Neural cell (in vitro differentiated cells): ENCODE results near the gene SEMA4F. TPM values are rescaled to one million over a fixed set of nuclear protein-coding genes. Genes with fewer than 3 reads are reported as not detected.
"Not testable (repeated sequence)": the region's sequence is repeated elsewhere in the genome, so short reads cannot be mapped to it uniquely, and the experiment has no call there.

Experiments used
- H2AFZ ChIP-seq: fragments of 200-600, 300-800 bp; sonication (generic), shearing (Covaris generic); 2 replicates; pipeline ENCODE4 v1.6.0; 2014; ENCODE audit warnings: low read depth, mild to moderate bottlenecking, antibody characterized with exemption, low read length, moderate library complexity
- H3F3A ChIP-seq: fragments of 200-600 bp; shearing (Covaris generic); 2 replicates; pipeline ENCODE4 v1.6.1; 2016; ENCODE audit warnings: mild to moderate bottlenecking, moderate library complexity, mixed read lengths, antibody characterized with exemption, low read length; ENCODE audit not compliant: insufficient read depth, poor library complexity, severe bottlenecking
- H3K27ac ChIP-seq: fragments of 200-600, 300-800 bp; sonication (generic), shearing (Covaris generic); 2 replicates; pipeline ENCODE4 v1.5.1; 2014; ENCODE audit warnings: mild to moderate bottlenecking, low read length, moderate library complexity
- H3K27me3 ChIP-seq: fragments of 300-800, 200-600 bp; sonication (generic), shearing (Covaris generic); 2 replicates; pipeline ENCODE4 v1.6.0; 2014; ENCODE audit warnings: mild to moderate bottlenecking, low read depth, low read length, moderate library complexity; ENCODE audit not compliant: insufficient read depth
- H3K36me3 ChIP-seq: fragments of 300-800, 200-600 bp; sonication (generic), shearing (Covaris generic); 2 replicates; pipeline ENCODE4 v1.5.1; 2014; ENCODE audit warnings: mild to moderate bottlenecking, antibody characterized with exemption, low read length, moderate library complexity; ENCODE audit not compliant: insufficient read depth
- H3K4me2 ChIP-seq: fragments of 300-800, 200-600 bp; sonication (generic), shearing (Covaris generic); 2 replicates; pipeline ENCODE4 v1.6.0; 2014; ENCODE audit warnings: mild to moderate bottlenecking, low read length
- H3K4me3 ChIP-seq: fragments of 300-800, 200-600 bp; sonication (generic), shearing (Covaris generic); 2 replicates; pipeline ENCODE4 v1.5.1; 2014; ENCODE audit warnings: mild to moderate bottlenecking, low read length, moderate library complexity
- H3K79me2 ChIP-seq: fragments of 200-600 bp; shearing (Covaris generic); replicated peaks from 2 replicates; pipeline ENCODE4 v1.6.0; 2014; ENCODE audit warnings: mild to moderate bottlenecking, low read length, moderate library complexity; ENCODE audit not compliant: insufficient read depth
- H3K9ac ChIP-seq: fragments of 300-800, 200-600 bp; sonication (generic), shearing (Covaris generic); 2 replicates; pipeline ENCODE4 v1.6.1; 2016; ENCODE audit warnings: mild to moderate bottlenecking, low read length, mixed read lengths
- H3K9me2 ChIP-seq: fragments of 200-600 bp; shearing (Covaris generic); 2 replicates; pipeline ENCODE4 v1.6.1; 2016; ENCODE audit warnings: mild to moderate bottlenecking, low read length, mixed read lengths; ENCODE audit not compliant: insufficient read depth
- H3K9me3 ChIP-seq: fragments of 200-600, 300-800 bp; sonication (generic), shearing (Covaris generic); 2 replicates; pipeline ENCODE4 v1.6.1; 2016; ENCODE audit warnings: mild to moderate bottlenecking, mixed run types, low read length, moderate library complexity, mixed read lengths
- H4K20me1 ChIP-seq: fragments of 200-600 bp; shearing (Covaris generic); 2 replicates; pipeline ENCODE4 v1.6.1; 2016; ENCODE audit warnings: mild to moderate bottlenecking, mixed run types; ENCODE audit not compliant: insufficient read depth
- CTCF ChIP-seq: fragments of 450-650 bp; IDR thresholded peaks from 2 replicates; pipeline ENCODE4 v1.5.1; 2014; ENCODE audit warnings: antibody characterized with exemption, mild to moderate bottlenecking, moderate library complexity; ENCODE audit not compliant: poor library complexity, severe bottlenecking
- EP300 ChIP-seq: fragments of 450-650 bp; conservative IDR thresholded peaks from 2 replicates; pipeline ENCODE4 v1.6.1; 2014; ENCODE audit warnings: antibody characterized with exemption, mild to moderate bottlenecking, moderate library complexity; ENCODE audit not compliant: poor library complexity, severe bottlenecking
- EZH2 ChIP-seq: fragments of 200-600, 300-800 bp; shearing (Covaris generic), sonication (generic); IDR thresholded peaks from 2 replicates; pipeline ENCODE4 v1.6.1; 2014; ENCODE audit warnings: antibody characterized with exemption, low read length, borderline replicate concordance, mild to moderate bottlenecking; ENCODE audit not compliant: insufficient read depth, poor library complexity, severe bottlenecking
- MXI1 ChIP-seq: fragments of 450-650 bp; conservative IDR thresholded peaks from 2 replicates; pipeline ENCODE4 v1.6.1; 2014; ENCODE audit warnings: antibody characterized with exemption, mild to moderate bottlenecking; ENCODE audit not compliant: poor library complexity, severe bottlenecking
- POLR2AphosphoS5 ChIP-seq: IDR thresholded peaks from 2 replicates; pipeline ENCODE4 v1.6.1; 2012
- RAD21 ChIP-seq: fragments of 450-650 bp; conservative IDR thresholded peaks from 2 replicates; pipeline ENCODE4 v1.6.1; 2014; ENCODE audit warnings: antibody characterized with exemption, mild to moderate bottlenecking, moderate library complexity
- SMC3 ChIP-seq: fragments of 450-650 bp; conservative IDR thresholded peaks from 2 replicates; pipeline ENCODE4 v1.6.1; 2014; ENCODE audit warnings: antibody characterized with exemption, mild to moderate bottlenecking, moderate library complexity; ENCODE audit not compliant: poor library complexity
- TAF1 ChIP-seq: IDR thresholded peaks from 2 replicates; pipeline ENCODE4 v1.6.1; 2012; ENCODE audit warnings: low read depth
- polyA plus RNA-seq: library from polyadenylated mRNA; depleted of rRNA; stranded (reverse); fragments of >200 nt; gene quantifications from 2 replicates; pipeline ENCODE4 v1.2.3, GENCODE V29; 2014
- TF ChIP-seq, protein P1 (sequence below): IDR thresholded peaks from 2 replicates; pipeline ENCODE4 v1.6.1; 2012; ENCODE audit warnings: borderline replicate concordance

Gene SEMA4F
- polyA plus RNA-seq, 1 donor from 2014 or later: 18.2 TPM

DNA sequence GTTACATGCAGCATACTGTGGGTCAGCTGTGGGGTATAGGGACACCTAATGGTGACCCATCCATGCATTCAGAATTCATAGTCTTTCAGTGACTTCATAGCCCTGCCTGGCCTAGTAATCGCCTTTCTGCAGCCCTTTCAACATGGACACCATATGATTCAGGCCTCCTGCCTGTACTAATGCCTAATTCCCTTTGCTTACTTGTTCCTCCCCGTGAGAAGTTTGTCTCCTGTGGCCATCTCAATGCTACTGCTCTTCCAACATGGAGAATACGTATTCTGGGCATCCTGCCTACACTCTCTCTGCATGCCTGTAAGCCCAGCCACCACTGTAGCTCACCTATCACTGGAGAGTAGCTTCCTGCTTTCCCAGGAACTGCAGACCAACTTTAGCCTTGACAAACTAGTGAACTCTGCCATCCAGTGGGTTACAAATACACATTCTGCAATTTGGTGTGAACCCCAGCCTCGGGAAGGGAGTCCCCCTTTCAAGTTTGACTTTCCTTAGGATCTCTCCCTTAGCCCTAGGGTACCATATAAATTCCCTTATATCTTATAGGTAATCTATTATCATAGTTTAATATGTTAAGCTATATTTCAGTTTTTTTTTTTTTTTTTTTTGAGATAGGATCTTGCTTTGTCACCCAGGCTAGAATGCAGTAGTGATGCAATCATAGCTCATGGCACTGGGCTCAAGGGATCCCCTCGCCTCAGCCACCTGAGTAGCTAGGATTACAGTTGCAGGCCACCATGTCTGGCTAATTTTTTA is 28.2 kb upstream of the SEMA4F start:
- Histone ChIP-seq H3K27me3 (no peaks in the 10 kb centered on the region), H3K4me3 (no peak overlapping the region), H2AFZ (no peak overlapping the region), H3K4me2 (no peak overlapping the region), H3K36me3 (no peaks in the 10 kb centered on the region), H3F3A (no peaks in the 10 kb centered on the region), H3K9ac (no peak overlapping the region), H3K79me2 (no peaks in the 10 kb centered on the region), H3K9me2 (no peaks in the 10 kb centered on the region), H3K27ac (no peak overlapping the region), H4K20me1 (no peaks in the 10 kb centered on the region), H3K9me3 (no peaks in the 10 kb centered on the region)
- no peak for TF ChIP-seq SMC3
- TF ChIP-seq EZH2: no peak
- no peak for TF ChIP-seq EP300
- no peak for TF ChIP-seq RAD21
- no peak for TF ChIP-seq TAF1
- TF ChIP-seq MXI1: no peak
- no peak for TF ChIP-seq CTCF
- TF ChIP-seq POLR2AphosphoS5: no peak
- TF ChIP-seq, protein P1, sequence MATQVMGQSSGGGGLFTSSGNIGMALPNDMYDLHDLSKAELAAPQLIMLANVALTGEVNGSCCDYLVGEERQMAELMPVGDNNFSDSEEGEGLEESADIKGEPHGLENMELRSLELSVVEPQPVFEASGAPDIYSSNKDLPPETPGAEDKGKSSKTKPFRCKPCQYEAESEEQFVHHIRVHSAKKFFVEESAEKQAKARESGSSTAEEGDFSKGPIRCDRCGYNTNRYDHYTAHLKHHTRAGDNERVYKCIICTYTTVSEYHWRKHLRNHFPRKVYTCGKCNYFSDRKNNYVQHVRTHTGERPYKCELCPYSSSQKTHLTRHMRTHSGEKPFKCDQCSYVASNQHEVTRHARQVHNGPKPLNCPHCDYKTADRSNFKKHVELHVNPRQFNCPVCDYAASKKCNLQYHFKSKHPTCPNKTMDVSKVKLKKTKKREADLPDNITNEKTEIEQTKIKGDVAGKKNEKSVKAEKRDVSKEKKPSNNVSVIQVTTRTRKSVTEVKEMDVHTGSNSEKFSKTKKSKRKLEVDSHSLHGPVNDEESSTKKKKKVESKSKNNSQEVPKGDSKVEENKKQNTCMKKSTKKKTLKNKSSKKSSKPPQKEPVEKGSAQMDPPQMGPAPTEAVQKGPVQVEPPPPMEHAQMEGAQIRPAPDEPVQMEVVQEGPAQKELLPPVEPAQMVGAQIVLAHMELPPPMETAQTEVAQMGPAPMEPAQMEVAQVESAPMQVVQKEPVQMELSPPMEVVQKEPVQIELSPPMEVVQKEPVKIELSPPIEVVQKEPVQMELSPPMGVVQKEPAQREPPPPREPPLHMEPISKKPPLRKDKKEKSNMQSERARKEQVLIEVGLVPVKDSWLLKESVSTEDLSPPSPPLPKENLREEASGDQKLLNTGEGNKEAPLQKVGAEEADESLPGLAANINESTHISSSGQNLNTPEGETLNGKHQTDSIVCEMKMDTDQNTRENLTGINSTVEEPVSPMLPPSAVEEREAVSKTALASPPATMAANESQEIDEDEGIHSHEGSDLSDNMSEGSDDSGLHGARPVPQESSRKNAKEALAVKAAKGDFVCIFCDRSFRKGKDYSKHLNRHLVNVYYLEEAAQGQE: no peak

DNA sequence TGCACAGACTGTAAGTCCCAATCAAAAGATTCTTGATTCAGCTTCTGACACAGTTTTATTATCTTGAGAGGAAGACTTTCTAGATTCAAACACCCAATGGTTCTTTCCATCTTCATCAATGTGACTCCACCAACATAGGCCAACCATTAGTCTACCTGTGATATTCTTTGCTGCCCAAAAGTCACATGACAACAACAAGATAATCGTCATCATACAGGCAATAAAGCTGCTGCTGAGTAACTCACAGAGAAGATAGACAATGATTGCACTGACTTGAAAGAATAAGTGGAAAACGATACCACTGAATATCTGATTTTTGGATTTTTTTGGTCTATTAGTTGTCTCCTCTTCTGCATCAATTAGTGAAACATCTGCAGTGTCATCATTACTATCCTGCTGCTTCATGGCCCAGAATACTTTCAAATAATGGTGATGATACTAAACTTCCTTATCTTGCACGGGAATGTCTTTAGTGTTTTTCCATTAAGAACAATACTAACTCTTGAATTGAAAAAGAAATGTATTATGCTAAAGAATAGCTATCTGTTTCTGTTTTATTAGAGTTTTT is 25.4 kb upstream of the SEMA4F start:
- no peak for TF ChIP-seq EP300
- Histone ChIP-seq H3K9me2 (no peaks in the 10 kb centered on the region), H3K27me3 (no peaks in the 10 kb centered on the region), H3K4me3 (no peak overlapping the region), H3F3A (no peaks in the 10 kb centered on the region), H3K9ac (no peak overlapping the region), H3K36me3 (no peaks in the 10 kb centered on the region), H3K9me3 (no peaks in the 10 kb centered on the region), H3K27ac (no peak overlapping the region), H3K79me2 (no peaks in the 10 kb centered on the region), H4K20me1 (no peaks in the 10 kb centered on the region), H2AFZ (no peak overlapping the region), H3K4me2 (no peak overlapping the region)

DNA sequence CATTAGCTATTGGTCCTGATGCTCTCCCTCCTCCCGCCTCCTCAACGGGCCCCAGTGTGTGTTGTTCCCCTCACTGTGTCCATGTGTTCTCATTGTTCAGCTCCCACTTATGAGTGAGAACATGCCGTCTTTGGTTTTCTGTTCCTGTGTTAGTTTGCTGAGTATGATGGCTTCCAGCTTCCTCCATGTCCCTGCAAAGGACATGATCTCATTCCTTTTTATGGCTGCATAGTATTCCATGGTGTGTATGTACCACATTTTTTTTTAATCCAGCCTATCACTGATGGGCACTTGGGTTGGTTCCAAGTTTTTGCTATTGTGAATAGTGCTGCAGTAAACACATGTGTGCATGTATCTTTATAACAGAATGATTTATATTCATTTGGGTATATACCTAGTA is 23.6 kb upstream of the SEMA4F start:
- H3K36me3 ChIP-seq, H3K27ac ChIP-seq, H4K20me1 ChIP-seq, H3K9me3 ChIP-seq, H2AFZ ChIP-seq, H3K9me2 ChIP-seq, H3K9ac ChIP-seq, H3K79me2 ChIP-seq, H3F3A ChIP-seq, H3K4me3 ChIP-seq, H3K4me2 ChIP-seq, H3K27me3 ChIP-seq: not testable (repeated sequence)
